Ammon's horn (tissue), 1 donor: ENCODE data around the gene OR7C2.
A peak's percentile ranks its signal among the peaks of the same experiment; 100 is the strongest.
"Not testable (repeated sequence)": the region's sequence is repeated elsewhere in the genome, so short reads cannot be mapped to it uniquely, and the experiment has no call there.

Experiments used
- DNase-seq: peaks from one replicate; pipeline ENCODE4 v3.0.0-alpha.2; 2016; ENCODE audit warnings: low spot score

OR7C2 gene

DNA sequence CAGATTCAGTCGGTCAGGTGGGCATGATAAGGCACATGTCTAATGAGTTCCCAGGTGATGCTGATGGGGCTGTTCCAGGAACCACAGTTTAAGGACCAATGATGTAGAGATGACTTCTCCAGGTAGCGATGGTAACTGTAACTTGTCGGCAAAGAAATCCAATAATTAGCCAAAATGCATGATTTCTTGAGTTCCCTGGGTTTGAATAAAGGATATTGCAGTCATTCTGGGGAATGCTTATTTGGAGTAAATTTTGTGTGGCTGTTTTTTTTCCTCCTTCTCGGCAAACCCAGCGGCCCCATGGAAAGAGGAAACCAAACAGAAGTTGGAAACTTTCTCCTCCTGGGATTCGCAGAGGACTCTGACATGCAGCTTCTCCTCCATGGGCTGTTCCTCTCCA, at the start of gene OR7C2:
Gene OR7C2, plus strand, starts transcription at position 301 of the 400 bp plus-strand sequence. Its CDS starts 0 bp downstream, at position 301.
- no peak for DNase-seq

DNA sequence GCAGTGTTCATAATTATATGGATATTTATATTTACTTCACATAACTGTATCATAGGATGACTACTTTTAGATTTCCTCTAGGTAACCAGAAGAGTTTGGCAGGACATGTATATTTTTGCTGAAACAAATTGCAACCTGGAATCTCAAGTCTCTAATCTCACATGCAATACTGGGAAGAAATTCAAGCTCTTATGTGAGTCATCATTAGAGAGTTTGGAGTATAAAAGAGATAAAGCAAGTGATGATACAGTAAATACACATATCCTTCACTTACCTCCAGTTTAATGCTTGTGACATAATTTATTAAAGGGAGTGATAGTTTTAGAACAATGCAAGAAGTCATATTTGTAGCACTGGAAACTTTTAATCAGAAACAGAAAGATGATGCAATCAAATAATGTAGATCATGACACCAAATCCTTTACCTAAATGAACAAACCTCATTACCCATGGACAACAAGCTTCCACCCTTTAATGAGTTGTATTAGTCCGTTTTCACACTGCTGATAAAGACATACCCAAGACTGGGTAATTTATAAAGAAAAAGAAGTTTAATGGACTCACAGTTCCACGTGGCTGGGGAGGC, 39.5 kb upstream of the OR7C2 start:
- DNase-seq, result no peak

DNA sequence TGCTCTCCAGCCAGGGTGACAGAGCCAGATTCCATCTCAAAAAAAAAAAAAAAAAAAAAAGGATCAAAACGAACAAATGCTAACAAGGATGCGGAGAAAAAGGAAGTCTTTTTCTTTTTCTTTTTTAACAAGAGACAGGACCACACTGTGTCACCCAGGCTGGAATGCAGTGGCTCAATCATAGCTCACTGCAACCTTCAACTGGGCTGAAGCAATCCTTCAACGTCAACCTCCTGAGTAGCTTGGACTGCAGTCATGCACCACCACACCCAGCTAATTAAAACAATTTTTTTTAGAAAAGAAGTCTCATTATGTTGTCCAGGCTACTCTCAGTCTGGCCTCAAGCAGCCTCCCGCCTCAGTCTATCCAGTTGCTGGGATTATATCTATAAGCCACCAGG, 34.6 kb upstream of the OR7C2 start:
- DNase-seq, result no peak

- DNase-seq, result no peak
Observed at GRCh38 chr19:14915116-14915515, 26.2 kb upstream of the OR7C2 start.

DNA sequence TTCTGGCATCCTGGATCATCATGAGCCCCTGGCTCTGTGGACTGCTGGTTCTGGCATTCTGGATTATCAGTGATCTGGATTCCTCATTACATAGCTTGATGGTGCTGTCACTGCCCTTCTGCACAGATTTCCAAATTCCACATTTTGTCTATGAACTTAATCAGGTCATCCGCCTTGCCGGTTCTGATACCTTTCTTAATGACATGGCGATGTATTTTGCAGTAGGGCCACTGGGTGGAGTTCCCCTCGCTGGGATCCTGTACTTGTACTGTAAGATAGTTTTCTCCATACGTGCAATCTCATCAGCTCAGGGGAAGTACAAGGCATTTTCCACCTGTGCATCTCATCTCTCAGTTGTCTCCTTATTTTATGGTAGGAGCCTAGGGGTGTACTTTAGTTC, 24.4 kb upstream of the OR7C2 start:
- no peak for DNase-seq

- DNase-seq, result no peak
Observed at GRCh38 chr19:14933506-14933905, 7.8 kb upstream of the OR7C2 start.

DNA sequence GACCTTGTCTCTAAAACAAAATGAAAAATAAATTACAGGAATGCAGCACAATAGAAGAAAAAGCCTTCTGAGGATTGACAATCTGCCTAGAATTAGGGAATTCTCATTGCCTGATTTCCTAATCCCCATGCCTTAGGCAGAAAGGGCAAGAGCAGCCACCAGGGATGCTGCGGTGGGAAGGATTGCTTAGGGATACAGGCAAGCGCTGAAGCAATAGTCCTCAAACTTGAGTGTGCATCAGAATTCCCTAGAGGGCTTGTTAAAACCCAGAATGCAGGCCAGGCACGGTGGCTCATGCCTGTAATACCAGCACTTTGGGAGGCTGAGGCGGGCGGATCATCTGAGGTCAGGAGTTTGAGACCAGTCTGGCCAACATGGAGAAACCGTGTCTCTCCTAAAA, 1.0 kb upstream of the OR7C2 start:
- no peak for DNase-seq

GRCh38 chr19:14943601-14944000, 2.3 kb downstream of the OR7C2 start:
- DNase-seq, result no peak

GRCh38 chr19:14944456-14944855, 3.2 kb downstream of the OR7C2 start:
- DNase-seq, result no peak

DNA sequence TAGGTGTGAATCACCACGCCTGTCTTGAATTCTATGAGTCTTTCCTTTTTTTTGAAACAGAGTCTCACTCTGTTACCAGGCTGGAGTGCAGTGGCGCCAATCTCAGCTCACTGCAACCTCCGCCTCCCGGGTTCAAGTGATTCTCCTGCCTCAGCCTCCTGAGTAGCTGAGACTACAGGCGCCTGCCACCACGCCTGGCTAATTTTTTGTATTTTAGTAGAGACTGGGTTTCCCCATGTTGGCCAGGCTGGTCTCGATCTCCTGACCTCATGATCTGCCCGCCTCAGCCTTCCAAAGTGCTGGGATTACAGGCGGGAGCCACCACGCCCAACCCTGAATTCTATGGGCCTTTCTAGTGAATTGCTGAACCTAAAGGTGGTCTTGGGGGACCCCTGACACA, 8.1 kb downstream of the OR7C2 start:
- DNase-seq, result not testable (repeated sequence)

DNA sequence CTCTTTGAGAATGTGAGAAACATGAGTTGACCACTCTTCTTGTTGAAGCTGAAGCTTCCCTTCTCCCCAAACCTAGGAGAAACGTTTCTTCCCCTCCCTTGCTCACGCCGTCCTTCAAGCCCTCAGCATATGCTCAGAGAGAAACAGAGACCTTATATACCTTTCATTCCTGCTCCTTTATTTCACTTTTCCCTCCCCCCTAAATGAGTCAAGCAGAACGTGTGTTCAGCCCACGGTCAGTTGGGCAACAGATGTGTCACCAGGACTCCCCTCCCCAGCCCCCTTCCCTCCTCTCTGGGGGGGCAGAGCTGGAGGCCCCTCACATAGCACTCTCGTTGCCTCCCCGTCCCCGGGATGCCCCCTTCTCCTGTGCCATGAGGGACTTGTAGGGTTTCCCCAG, 8.6 kb downstream of the OR7C2 start:
- no peak for DNase-seq

DNA sequence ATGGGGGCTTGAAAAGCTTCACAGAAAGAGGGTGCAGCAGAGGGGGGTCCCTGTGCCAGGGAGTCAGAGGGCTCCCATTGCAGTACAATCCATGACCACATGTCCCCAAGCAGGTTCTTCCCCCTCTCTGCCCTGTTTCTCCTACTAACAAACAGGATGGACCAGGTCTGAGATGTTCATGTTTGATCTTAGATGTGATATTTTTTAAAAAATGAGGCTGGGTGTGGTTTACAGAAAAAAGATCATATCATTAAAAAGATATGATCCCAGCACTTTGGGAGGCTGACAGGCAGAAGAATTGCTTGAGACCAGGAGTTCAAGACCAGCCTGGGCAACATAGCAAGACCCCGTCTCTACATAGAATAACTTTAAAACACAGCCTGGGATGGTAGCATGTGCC, 9.1 kb downstream of the OR7C2 start:
- no peak for DNase-seq

GRCh38 chr19:14952767-14953166, 11.5 kb downstream of the OR7C2 start:
- no peak for DNase-seq

- DNase-seq, result no peak
Observed at GRCh38 chr19:14954071-14954655, 12.9 kb downstream of the OR7C2 start.

GRCh38 chr19:14957464-14957863, 16.2 kb downstream of the OR7C2 start:
- no peak for DNase-seq

DNA sequence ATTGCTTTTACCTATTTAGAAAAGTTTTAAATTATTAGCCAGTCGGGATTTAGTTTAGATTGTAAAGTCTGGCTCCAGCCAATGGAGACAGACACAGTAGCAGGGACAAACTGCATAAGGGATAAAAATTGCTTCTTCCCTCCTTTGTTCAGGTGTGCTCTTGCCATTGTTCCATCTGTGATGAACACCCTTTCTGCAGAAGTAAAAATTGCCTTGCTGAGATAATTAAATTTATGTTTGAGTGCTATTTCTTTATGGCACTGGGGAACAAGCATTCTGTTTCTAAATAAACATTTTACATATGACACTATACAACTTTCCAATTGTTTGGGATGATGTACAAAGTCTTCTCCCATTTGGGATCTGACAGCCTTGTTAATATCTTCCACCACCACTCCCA, 18.0 kb downstream of the OR7C2 start:
- no peak for DNase-seq

DNA sequence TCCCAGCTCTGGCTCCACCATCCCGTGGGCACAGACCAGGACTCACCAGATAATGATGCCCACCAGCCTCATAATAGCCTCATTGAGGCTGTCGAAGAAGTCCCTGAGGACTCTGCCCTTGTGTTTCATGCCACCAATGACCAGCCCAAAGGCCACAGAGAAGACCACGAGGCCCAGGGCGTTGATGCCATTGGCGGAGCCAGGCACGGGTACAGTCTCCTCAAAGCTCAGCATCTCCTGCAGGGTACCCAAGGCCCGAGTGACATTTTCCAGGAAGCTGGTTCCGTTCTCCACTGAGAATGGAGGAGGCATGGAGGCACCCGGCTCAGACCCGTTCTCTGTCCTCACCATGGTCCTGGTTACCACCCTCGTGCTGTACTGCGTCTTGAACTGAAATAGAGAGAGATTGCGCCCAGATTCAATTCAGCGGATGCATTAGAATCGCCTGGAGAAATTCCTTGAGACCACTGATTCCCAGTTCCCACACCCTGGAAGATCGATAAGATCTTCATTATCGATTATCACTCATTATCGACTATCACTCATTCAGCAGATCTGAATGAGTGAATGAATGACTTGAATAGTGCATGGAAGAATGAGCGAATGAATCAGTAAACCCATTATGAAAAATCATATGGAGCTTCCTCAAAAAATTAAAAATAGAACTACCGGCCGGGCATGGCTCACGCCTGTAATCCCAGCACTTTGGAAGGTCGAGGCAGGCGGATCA, 20.8 kb downstream of the OR7C2 start:
- no peak for DNase-seq

- no peak for DNase-seq
Observed at GRCh38 chr19:14968247-14968646, 27.0 kb downstream of the OR7C2 start.

DNA sequence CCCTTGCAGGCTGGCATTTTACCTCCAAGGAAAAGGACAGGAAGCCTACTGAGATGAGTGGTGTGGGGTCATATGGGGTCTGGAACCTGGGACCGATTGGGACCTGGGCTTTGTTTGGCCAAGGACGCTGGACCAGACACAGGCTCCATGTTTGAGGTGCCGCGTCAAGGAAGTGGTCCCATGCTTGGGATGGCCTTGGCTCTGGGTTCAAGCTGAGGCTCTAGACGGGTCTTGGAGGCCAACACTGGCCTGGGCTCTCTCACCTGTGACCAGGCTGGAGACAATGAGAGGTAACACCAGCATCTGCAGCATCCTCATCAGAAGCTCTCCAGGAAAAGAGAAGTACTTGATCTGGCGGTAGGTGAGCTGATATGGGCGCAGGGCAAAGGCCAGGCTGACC, 30.2 kb downstream of the OR7C2 start:
- DNase-seq, result no peak

DNA sequence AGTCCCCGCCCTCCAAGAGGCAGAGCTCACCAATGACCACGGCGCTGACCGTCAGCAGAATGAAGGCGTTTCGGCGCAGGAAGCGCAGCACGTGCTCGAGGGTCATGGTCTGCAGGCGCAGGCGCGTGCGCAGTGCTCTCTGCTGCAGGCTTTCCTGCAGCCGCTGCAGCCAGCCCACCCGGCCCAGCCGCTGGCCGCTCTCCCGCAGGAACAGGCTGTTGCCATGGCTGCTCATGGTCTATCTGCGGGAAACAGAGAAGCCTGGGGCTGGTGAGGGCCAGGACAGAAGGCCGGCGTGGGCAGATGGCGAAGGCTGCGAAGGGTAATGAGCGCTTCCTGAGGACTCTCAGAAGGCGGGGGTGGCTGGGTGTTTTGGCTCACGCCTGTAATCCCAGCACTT, 31.4 kb downstream of the OR7C2 start:
- peak; percentile 29 for DNase-seq

DNA sequence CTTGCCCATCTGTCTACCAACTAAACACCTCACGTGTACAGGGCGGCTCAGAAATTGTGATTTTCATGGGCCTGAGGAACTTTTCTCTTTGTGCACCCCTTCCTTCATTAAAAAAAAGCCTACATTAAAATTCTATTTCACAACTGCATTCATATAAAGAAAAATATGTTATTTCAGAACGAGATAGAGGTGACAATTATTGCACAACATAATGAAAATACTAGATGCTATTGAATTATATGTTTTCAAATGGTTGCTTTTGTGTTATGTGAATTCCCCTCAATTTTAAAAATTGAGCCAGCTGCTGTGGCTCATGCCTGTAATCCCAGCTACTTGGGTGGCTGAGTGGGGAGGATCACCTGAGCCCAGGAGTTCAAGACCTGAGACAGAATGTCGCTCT, 33.2 kb downstream of the OR7C2 start:
- DNase-seq, result no peak

DNA sequence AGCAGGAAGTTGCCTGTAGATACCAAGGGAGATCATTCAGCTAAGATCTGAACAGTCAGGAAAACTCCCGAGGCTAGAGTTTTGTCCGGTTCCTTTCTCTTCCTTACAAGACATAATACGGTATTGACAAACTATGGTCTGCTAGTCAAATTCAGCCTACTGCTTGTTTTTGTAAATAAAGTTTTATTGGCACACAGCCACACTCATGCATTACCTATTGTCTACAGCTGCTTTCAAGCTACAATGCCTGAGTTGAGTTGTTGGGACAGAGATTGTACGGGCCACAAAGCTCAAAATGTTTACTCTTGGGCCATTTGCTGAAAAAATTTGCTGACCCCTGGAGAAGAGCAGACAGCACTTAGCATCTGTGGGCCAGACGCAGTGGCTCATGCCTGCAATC, 35.8 kb downstream of the OR7C2 start:
- no peak for DNase-seq

- DNase-seq, result no peak
Observed at GRCh38 chr19:14978161-14978776, 37.0 kb downstream of the OR7C2 start.
